NCI-H2107 treated with DMSO at 0.1 percent for 48 hours (cell line): Measurements from ENCODE around the gene CADPS.
A peak's percentile ranks its signal among the peaks of the same experiment; 100 is the strongest.

Experiments used
- DNase-seq: peaks from one replicate; lab custom pipeline; 2025; ENCODE audit not compliant: unreplicated experiment; lab: John Stamatoyannopoulos, UW

Gene CADPS

DNA sequence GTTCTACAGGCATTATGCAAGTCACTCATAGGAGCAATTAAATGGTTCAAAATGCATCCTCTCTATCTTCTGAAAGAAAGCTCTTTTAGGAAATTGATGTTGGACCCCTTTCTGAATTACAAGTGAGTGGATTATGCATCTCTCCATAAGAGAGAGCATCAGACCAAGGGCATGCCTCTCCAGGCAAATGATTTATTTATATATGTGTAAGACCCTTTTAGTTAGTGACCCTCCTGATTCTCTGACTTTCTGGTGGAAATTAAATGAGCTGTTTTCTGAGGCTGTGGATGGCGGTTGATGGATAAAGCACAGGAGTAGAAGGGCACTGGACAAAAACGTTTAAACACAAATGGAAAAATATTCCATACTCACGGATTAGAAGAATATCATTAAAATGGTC is 62.6 kb downstream of the CADPS start:
- no peak for DNase-seq

DNA sequence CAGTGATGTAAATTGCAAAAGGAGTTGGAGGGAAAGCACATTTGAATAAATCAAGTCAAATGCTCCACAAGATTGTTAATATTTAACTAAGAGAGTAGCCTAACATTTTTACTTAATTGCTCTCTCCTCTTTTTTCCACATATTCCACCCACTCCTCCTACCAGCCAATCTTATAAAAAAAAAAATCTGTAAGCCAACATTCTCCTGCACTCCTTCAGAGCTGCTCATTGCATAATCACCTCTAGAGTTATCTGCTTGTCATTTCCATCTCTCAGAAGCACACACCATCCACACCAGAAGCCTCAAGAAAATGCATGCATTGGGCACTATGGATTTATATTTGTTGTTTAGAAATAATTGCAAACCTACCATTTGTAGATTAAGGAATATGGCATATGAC is 64.1 kb downstream of the CADPS start:
- no peak for DNase-seq

DNA sequence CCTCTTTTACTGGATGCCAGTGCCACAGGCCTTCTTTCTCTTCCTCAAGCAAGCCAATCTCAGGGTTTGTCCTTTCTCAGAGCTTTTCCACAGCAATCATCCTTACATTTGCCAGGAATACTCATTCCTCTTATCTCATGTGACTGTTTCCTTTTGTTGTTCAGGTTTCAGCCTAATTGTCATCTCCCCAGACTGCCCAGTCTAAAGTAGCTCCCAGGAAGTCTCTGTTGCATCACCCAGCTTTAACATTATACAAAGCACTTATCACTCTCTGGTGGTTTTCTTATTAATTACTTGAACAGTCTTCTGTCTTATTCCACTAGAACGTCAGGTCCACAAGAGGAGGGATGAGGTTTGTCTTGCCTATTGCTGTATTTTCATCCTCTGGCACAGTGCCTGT is 65.8 kb downstream of the CADPS start:
- no peak for DNase-seq

DNA sequence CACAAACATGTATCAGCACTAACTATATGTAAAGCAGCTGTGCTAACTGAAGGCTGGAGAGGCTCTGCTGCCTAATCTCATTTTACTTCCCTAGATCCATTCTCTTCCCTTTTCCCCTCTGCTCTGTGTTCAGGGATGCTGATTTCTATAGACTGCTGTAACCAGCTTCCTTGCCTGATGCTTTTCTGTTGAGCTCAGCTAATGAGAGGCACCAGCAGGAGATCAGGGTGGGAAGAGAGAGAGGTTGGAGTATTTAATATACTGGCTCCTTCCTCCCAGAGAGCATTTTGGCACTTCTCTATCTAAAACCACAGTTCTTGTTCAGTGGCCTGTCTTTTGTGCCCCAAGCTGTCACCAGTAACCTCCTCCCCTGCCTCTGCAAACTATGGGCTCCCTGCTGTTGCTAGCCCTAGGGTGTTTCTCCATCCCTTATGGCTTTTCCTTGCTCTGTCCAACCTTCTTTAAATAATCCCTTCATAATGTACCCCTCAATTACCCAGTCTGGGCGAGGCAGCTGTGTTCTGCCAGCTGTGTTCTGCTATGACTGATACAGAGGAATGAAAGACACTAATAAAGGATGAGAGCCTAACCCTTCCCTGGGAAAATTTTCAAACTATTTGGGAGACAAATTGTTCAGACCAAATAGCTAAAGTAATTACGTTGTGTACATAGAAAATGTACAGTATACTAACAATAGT is 69.5 kb downstream of the CADPS start:
- peak; percentile 62 for DNase-seq

DNA sequence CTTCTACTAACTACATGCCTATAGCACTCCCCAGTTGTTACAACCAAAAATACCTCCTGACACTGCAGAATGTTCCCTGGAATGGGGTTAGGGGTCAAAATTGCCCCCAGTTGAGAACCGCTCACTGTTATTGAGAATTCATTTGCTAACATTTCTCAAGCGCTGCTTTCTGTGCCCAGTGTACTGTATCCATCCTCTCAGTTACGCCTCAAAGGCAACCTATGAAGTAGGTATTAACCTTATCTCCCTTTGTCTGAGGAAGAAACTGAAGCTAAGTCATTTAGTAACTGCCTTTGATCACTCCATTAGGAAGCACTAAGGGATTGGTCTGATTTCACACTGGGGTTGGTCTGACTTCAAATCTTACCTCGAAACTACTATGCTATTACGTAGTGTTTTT is 70.1 kb downstream of the CADPS start:
- DNase-seq, result no peak

DNA sequence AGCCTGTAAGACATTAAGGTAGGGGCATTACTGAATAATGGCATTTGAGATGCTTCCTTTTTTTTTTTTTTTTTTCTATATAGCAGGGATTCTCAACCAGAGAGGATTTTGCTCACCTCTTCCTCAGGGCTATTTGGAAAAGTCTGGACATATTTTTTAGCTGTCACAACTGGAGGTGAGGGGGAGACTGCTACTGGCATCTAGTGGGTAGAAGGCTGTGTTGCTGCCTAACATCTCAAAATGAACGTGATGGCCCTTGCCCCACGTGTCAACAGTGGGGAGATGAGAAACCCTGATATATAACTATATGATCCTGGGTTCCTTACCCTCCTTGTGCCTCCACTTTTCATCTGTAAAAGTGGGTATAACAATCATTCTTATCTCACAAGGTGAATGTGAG is 71.9 kb downstream of the CADPS start:
- no peak for DNase-seq

DNA sequence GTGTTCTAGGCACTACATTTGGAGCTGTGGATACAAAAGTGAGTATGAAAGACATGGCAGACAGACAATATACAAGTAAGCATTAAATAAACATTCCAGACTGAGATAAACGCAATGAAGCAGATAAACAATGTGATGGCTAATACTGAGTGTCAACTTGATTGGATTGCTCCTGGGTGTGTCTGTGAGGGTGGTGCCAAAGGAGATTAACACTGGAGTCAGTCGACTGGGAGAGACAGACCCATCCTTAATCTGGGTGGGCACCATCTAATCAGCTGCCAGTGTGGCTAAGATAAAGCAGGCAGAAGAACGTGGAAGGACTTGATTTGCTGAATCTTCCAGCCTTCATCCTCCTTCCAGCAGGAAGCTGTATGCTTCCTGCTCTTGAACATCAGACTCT is 77.2 kb downstream of the CADPS start:
- no peak for DNase-seq

DNA sequence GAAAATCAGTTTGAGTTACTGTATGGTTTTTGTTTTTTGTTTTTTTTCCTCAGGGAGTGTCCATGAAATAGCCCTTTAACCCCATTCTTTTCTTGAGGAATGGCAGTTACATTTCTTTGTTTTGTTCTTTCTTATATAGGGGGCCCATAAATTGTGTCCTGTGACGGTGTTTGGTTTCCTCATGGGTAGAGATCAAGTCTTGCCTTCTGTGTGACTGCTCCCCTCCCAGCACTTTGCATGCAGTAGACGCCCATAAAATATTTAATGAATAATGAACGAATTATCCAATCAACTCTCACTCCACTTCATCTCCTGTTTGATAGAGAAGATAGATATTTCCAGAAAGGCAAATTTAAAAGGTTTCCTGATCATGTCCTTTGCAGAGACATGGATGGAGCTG is 78.1 kb downstream of the CADPS start:
- no peak for DNase-seq

DNA sequence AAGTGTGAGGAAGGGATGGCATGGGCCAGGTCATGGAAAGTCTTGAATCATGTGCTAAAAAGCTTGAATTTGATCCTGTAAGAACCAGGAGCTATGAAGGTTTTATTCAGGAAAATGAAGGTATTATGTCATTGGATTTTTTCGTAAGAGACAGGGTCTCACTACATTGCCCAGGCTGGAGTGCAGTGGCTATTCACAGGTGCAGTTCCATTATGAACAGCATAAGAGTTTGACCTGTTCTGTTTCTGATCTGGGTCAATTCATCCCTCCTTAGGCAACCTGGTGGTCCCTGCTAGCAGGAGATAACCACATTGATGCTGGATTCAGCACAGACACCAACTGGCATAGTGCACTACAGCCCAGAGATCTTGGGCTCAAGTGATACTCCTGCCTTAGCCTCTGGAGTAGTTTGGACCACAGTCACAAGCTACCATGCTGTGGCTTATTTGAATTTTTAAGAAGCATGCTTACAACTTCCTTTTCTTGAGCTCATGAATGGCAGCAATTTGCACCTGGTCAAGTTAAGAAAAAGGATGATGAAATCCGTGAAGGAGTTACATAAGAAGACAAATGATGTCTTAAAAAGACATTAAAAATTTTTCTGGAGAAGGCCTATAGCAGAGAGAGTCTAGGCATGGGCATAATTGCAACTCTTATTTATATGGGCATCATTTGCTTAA is 79.1 kb downstream of the CADPS start:
- DNase-seq, result no peak

DNA sequence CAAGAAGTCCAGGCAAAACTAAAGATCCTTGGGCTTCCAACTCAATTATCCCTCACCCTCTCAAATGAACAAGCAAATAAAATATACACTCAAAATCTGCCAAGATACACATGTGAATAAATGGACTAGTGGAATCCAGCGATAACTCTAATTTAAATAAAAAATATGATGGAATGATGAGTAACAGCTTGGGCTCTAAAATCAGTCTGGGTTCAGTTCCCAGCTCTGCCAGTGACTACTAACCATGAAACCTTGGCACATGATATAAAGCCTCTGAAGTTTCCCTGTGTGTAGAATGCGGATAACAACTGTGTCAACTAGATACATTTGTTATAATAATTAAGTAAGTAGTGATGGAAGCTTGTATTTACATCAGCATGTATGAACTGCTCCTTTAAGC is 81.3 kb downstream of the CADPS start:
- DNase-seq, result no peak

DNA sequence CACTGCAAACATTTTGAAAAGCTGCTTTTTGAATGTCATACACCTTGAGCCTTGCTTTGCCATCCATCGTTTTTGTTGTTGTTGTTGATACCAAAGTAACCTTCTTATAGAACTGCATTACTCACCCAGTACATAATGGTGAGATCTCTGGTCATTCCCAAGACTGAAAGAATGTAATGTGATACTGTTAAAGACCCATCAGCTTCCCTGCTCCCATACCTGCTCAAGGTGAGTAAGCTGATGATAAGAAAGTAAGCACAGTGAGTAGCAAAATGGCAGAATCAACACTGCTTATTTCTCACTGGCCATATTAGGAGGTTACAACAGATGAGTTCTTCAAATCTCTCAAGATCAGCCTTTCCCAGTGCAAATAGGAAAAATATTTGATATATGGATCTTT is 89.8 kb downstream of the CADPS start:
- DNase-seq, result no peak

DNA sequence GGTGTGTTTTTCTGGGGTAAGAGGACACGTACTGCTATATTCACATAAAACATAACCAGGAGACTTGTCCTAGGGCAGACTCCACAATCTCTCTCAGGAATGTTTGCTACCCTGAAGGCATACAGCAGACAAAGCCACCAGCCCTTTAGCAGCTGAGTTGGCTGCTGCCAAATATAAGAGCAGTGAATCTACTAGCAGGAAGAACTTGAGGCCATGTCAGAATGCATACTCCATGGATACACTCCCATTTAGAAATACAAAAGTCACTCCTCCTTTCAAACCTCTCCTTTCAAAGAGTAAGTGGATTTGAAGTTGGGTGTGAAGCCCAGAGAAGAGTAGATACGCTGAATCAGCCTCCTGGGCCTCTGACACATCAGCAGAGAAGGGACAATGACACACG is 94.1 kb downstream of the CADPS start:
- no peak for DNase-seq

DNA sequence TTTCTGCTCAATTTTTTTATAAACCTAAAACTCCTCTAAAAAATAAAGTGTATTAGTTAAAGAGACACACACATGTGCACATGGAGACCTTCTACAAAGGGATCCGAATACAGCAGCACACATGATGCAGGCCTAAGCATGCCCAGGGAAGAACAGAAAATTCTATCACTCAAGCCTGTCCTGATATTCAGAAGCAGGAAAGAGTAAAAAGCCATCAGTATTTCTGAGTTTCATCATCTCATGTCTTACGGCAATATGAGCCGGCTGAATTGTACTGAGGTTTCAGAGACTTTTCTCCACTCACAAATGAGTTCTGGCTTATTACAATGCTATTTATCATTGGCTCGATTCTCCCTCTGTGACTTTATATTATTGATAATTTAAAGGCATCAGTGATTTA is 97.5 kb downstream of the CADPS start:
- no peak for DNase-seq

DNA sequence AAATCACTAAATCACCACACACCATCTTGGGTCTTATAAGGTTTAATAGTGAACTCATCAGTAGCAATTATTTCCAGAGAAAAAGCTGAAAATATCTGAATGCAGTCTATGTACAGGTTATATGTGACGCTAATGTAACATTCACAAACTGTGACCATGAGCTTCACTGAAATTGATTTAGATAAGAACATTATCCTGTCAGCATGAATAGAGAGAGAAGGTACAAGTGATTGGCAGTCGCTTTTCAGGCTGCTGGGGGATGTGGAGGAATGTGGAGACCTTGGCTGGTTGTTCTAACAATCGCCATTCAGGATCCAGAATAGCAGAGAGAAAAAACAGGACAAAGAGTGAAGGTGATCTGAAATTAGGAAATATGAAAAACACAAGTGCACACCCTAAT is 98.1 kb downstream of the CADPS start:
- DNase-seq, result no peak

DNA sequence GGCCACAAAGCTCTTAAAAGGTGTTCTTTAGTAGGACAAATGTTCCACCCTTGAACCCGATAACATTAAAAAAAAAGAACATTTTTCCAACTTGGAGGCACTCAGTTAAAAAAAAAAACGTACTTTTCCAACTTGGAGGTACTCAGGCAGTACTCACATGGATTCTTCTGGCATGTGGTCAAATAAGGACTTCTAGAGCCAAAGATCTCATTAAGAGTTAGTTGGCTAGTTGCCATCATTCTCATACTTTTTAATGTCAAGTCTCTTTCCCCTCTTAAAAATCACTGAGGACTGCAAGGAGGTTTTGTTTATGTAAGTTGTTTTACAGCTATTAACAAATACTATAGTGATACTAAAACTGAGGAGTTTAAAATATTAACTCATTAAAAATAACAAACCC is 101.0 kb downstream of the CADPS start:
- DNase-seq, result no peak

DNA sequence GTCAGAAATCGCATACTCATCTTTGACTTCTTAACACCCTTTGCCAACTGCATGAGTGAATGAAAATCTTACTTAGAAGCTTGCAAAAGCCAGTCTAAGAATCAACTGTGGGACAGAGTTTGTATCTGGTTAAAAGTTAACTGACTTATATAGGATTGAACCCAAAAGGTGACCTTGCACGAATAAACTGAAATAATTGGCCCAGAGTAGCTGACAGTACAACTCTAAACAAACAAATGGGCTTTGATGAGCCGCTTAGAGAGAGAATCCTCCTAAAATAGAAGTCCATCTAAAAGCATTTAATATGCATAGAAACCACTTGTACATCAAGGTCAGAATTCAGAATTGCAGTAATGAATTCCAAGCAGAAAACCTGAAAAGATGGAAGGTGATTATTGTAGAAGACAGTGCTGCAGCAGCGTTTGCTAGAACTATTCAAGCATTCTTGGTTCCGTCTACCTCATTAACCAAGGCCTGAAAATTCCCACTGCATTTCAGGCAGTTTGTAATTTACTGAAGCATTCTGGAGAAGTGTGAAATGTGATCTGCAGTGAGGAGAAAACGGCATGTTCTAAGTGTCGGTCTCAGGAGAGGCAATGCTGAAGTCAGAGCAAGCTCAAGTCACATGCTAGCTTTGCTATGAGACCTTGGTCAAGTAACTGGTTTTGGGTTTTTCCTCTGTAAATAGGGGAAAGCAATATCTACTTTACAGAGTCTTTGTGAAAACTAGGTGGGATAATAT is 103.7 kb downstream of the CADPS start:
- peak; percentile 8 for DNase-seq

DNA sequence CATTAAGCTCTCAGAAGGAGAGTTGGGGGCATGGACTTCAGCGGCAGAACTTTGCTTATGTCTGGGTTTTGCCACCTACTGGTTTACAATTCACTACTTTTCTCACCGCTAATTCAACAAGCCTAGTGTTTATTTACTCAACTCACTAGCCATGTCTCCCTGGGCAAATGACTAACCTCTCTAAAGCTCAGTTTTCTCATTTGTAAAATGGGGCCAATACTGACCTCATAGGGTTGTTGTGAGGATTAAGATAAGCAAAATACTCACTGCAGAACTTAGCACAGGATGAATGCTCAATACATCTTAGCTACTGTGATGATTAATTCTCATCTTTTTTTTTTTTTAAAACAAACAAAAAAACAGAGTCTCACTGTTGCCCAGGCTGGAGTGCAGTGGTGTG is 106.3 kb downstream of the CADPS start:
- DNase-seq, result no peak

DNA sequence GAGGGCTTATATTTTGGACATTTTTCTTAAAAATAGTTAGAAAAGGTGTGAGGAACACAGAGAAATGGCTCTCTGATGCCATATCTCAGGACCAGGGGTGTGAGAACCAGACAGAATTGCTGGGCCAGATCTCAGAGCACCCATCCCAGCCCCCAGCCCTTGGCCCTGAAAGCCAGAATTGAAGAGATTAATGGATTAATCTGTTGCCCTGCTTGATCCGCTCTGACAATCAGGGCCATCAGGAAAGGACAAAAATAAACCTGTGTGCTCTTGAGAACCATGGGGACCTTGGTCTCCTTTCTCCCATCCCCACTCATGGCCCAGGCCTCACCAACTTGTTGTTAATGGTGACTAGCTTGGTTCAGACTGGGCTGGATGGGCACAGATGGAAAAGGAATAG is 113.5 kb downstream of the CADPS start:
- no peak for DNase-seq

DNA sequence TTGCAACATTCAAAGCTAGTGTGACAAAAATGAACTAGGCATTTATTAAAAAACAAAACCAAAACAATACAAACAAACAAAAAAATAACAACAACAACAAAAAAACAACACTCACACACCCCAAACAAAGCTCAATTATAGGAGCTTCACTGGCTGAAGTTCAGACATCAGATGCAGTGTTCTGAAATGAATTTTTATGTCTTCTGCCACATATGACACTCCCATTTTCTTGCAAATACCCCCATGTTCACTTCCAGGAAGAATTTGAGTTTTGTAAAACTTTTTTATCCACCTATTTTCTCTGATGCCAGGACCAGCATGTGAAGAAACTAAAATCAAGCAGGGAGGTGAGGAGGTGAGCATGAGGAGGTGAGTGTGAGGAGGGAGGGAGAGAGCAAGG is 113.9 kb downstream of the CADPS start:
- no peak for DNase-seq

DNA sequence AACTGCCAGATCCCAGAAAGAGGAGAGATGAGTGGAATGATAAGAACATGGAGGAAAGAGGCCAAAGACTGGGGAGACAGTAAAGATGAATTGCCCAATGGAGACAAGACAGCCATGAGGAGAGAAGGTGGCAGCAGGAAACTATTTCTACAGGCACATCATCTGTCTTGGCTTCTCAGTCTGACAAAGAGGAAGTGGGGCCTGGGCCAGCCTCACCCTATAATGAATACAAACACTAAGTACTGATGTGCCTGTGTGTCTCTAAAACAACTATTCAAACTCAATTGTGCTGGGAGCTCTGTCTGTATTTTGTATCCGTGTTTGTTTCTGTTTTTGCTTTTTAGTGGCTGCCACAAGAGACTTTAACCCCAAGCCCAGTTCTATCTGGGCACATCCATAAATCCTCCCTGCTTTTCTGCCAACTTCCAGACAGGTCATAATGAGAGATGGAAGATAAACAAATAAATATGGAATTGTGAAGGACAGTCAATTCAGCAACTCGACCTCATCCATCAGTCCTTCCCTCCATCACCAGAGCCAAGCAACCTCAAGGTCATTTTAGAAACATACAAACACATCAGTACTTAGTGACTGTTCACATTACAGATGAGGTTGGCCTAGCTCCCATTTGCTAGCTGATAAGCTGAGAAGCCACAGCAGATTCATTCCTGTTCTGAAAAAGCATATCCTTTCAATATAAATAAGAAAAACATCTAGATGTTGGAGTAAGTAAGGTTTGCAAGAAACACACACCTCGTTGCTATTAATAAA is 116.7 kb downstream of the CADPS start:
- no peak for DNase-seq

DNA sequence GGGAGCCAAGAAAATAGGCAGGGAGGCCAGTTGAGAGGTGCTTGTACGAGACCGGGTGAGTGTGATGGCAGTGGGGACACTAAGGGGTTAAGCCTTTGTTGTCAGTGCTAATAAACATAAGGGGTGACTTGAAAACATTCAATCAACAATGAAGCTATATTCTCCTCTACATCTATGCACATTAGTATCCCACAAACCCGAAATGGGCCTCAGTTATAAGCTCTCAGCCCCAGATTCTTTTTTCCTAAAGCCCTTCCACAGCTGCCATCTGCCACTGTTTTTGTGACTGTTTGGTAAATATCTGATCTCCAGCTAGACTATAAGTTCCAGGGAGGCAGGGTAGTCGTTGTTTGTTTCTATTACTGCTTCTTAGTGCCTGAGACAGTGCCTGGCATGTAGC is 118.2 kb downstream of the CADPS start:
- DNase-seq, result no peak

DNA sequence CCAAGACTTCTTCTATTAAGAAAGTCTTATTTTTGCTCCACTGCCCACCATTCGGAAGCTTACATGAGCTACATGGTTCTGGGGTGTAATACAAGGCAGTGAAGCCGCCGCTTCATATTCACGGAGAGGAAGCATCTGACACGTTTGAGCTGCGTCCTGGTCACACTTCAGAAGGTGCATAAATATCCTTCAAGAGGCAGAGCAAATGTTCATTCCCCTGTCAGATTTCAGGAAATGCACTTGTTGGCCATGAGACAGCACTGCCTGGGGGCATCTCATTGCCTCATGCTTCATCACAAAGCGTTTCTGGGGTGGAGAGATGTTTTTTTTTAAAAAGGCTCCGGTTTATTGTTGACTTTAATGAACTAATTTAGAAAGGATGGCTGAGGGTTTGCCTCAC is 119.9 kb downstream of the CADPS start:
- DNase-seq, result peak; percentile 19
